GM21526 (cell line): ENCODE data around the gene ARRB2.
"Not testable (repeated sequence)": the region's sequence is repeated elsewhere in the genome, so short reads cannot be mapped to it uniquely, and the experiment has no call there.

Experiments
- ATAC-seq: cut with Tn5 transposase; IDR thresholded peaks from one replicate; pipeline ENCODE4 v1.9.1; 2021; ENCODE audit warnings: moderate library complexity; ENCODE audit not compliant: unreplicated experiment, low FRiP score

Gene ARRB2

DNA sequence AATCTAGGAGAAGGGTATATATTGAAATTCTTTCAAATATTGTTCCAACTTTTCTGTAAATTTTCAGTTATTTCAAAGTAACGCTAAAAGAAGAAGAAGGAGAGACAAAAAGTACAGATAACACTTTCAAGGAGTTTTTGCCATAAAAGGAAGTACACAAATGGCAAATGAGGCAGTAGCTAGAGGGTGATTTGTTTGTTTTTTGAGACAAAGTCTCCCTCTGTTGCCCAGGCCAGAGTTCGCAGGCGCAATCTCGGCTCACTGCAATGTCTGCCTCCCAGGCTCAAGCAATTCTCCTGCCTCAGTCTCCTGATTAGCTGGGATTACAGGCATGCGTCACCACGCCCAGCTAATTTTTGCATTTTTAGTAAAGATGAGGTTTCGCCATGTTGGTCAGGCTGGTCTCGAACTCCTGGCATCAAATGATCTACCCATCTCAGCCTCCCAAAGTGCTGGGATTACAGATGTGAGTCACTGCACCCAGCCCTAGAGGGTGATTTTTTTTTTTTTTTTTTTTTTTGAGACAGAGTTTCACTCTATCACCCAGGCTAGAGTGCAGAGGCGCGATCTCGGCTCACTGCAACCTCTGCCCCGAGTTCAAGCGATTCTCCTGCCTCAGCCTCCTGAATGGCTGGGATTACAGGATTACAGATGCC is 10.9 kb upstream of the ARRB2 start:
- not testable (repeated sequence) for ATAC-seq

- ATAC-seq, result no peak
These were observed 9.3 kb upstream of the ARRB2 start for GRCh38 chr17:4701116-4701515.

DNA sequence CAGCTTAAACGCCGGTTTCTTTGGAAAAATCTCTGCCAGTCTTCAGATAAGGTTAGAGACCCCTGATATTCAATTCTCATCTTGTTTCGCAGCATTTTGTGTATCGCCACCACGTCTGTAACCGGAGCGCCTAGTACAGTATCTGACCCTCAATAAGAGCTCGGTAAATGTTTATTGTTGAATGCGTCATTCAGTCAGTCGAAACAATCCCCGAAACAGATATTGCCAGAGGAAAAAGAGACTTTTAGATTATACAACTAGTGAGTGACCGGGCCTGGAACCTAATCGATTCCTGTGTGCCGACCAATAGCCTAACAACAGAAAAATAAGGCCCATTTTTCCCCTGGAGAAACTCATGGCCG is 7.1 kb upstream of the ARRB2 start:
- ATAC-seq, result no peak

DNA sequence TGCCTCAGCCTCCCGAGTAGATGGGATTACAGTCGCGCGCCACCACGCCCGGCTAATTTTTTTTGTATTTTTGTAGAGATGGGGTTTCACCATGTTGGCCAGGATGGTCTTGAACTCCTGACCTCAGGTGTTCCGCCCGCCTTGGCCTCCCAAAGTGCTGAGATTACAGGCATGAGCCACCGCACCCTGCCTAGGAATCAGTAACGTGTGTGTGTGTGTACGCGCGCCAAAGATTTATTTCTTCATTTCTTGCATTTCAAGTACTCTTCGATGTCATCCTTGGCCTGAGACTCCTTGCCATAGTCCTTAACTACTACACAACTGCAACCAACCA is 5.9 kb upstream of the ARRB2 start:
- ATAC-seq, result not testable (repeated sequence)

GRCh38 chr17:4704991-4705390 is 5.4 kb upstream of the ARRB2 start:
- no peak for ATAC-seq

- no peak for ATAC-seq
These were observed 4.3 kb upstream of the ARRB2 start for GRCh38 chr17:4706121-4706520.

- ATAC-seq, result no peak
These were observed 2.0 kb upstream of the ARRB2 start for GRCh38 chr17:4708436-4708835.

- no peak for ATAC-seq
These were observed 532 bp downstream of the ARRB2 start for GRCh38 chr17:4710693-4711634.

DNA sequence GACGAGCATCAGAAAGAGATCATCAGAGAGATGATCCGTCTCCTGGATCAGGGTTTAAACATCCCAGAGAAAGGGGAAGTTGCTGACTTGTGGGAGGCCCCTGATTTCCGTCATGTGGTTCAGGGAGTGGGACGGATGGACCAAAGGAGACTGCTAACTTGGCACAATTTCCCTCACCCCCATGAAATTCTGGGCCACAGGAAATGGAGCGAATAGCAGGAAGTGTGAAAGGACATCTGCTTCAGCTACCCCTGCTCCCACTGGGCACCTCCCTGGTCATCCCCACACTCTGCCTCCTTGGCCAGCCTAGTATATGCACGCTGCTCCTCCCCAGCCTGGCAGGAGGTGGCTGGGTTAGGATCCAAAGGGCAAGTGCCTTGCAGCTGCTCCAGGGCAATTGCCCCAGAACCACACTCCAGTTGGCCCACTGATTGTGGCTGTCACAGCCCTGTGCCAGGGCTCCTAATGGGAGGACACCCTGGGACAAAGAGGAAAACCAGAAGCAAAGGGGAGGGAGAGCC is 1.3 kb downstream of the ARRB2 start:
- ATAC-seq, result no peak

DNA sequence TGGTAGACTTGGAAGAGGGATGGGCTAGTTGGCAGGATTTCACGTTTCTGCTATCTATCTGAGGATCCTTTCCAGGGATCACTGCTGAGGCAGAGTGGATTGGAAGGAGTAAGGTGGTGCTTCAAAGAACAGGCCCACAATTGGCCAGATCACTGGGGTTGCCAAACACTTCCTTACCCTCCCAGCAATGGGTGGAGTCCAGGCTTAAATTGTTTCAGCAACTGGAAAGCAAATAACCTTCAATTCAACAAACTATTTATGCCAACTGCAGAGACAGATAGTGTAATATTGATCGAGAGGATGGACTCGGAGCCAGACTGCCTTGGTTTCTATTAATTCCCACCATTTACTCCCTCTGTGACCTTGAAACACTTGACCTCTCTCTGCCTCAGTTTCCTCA is 2.1 kb downstream of the ARRB2 start:
- no peak for ATAC-seq

- ATAC-seq, result not testable (repeated sequence)
These were observed 4.1 kb downstream of the ARRB2 start for GRCh38 chr17:4714340-4715062.

GRCh38 chr17:4715063-4715744 is 4.8 kb downstream of the ARRB2 start:
- ATAC-seq, result no peak

- no peak for ATAC-seq
These were observed 5.6 kb downstream of the ARRB2 start for GRCh38 chr17:4716081-4716480.

GRCh38 chr17:4717791-4718190 is 7.4 kb downstream of the ARRB2 start:
- no peak for ATAC-seq

GRCh38 chr17:4718276-4718675 is 7.8 kb downstream of the ARRB2 start:
- ATAC-seq, result no peak

DNA sequence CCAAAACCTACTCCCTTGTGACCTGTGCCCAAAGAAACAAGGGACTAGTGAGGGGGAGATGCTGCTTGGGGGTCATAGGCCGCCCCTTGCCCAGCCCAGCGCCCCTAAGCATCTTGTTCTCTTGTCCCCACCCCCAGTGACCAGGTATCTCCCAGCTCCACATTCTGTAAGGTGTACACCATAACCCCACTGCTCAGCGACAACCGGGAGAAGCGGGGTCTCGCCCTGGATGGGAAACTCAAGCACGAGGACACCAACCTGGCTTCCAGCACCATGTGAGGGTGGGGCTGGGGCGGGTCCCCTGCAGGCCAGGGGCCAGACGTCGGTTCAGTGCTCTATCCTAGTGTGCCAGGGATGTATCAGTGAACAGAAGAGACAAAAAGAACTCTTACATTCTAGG is 8.7 kb downstream of the ARRB2 start:
- ATAC-seq, result no peak

DNA sequence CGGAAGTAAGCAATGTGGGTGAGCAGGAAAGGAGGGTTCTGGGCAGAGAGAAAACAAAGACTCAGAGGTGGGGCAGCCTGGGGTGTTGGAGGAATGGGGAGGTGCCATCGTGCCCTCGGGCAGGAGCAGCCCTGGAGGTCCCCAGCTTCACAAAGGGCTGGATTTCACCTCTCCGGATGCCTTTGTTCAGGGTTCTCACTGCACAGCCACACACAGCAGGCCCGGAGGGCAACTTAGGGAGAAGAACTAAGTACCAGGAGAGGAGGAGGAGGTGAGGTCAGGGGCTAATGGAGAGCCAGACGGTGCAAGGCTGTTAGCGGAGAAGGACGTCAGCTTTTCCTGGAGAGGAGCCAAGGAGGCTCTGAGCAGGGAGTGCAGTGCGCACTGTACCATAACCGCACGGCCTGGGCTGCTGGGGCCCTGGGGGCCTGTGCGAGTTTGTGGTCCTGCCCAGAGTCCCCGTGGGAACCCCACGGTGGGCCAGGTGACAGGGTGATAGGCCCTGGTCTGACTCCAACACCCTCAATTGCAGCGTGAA is 9.3 kb downstream of the ARRB2 start:
- no peak for ATAC-seq

GRCh38 chr17:4720787-4721186 is 10.4 kb downstream of the ARRB2 start:
- ATAC-seq, result no peak

DNA sequence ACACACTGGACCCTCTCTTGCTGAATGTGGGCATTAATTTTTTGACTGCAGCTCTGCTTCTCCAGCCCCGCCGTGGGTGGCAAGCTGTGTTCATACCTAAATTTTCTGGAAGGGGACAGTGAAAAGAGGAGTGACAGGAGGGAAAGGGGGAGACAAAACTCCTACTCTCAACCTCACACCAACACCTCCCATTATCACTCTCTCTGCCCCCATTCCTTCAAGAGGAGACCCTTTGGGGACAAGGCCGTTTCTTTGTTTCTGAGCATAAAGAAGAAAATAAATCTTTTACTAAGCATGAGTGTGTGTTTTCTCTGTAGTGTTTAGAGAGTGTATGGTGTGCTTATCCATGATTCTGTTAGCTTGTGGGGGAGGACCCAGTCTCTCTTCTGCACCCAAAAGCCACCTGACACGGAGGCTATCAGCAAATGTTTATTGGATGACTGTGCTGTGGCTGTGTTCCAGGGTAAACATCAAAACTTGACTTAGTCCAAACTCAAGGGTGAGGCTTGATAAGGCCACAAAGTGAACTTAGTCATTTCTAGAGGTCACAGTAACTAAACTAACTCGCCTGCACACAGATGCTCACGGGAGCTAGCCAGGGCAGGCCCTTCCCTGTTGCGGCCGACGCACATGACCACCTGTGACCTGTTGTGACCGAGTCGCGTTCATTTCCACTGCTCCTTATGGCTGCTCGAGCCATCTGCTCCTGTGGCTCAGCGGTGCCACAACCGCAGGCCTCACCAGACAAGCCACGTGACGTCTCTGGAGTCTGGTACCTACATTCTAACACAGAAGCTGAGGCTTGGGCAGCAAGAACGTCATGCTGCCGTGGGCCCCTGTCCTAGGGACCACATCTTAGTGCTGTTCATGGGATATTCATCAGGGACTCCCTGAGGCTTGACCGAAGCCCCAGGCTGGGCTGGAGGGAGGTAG is 11.0 kb downstream of the ARRB2 start:
- no peak for ATAC-seq
